Measurements from ENCODE around the gene HSPBP1. TPM values are rescaled to one million over a fixed set of nuclear protein-coding genes. Genes with fewer than 3 reads are reported as not detected.

Gene HSPBP1
- total RNA-seq, 1 donor from 2014 or later: 24.6 TPM

DNA sequence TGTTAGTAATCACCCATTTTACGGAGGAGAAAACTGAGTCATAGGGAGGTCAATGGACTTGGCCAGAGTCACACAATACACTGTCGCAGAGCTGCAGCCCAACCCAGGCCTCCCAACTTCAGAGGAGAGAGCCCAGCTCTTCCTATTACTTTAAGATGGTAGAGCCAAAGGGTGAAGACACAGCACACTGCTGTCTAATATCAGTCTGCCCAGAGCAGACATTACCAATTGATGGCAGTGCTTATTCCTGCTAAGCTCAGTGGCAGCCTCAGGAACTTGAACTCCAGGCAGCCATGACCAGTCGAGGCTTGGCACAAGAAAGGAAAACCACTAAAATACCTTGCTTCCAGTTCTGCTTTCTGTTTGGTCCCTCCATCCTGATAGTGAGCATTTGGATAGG, 26.8 kb upstream of the HSPBP1 start:
- intact Hi-C loops (cut with DNase I): loop anchor here (10.0 kb wide), 1 partner anchor 108 kb away; no protein-coding TSS in a partner anchor

DNA sequence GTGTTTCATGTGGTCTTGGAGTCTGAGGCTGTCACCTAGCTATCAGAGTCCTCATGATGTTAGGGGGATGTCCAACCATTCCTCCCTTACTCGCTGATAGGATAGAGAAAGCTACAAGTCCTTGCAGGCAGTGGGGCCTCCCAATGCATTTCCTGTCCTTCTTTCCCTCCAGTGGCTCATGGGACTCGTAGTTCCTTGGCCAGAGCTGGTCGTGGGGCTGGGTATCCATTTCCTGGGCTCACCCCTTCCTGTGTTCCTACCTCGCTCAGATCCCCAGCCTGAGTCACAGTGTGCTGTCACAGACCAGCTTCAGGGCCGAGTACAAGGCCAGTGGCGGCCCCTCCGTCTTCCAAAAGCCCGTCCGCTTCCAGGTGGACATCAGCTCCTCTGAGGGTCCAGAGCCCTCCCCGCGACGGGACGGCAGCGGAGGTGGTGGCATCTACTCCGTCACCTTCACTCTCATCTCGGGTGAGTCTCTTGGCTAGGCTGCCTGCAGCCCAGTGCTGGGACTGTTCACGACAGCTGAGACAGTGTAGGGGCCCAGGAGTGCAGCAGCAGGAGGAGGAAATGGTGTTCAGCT, 26.2 kb upstream of the HSPBP1 start:
- DNase-seq (ENCODE audit: low spot score): no peak
- intact Hi-C loops (cut with DNase I): loop anchor here (10.0 kb wide), 1 partner anchor 109 kb away; no protein-coding TSS in a partner anchor

More for the DNA sequence above, 26.8 kb upstream of the HSPBP1 start:
- DNase-seq (ENCODE audit: low spot score): no peak

- intact Hi-C loops (cut with DNase I): loop anchor here (10.0 kb wide), 1 partner anchor 109 kb away; no protein-coding TSS in a partner anchor
- DNase-seq (ENCODE audit: low spot score): no peak
Measured at GRCh38 chr19:55305491-55305890, 25.6 kb upstream of the HSPBP1 start.

- no peak for DNase-seq (ENCODE audit: low spot score)
- intact Hi-C loops (cut with DNase I): loop anchor here (10.0 kb wide), 1 partner anchor 110 kb away; no protein-coding TSS in a partner anchor
Measured at GRCh38 chr19:55304980-55305379, 25.1 kb upstream of the HSPBP1 start.

- intact Hi-C loops (cut with DNase I): loop anchor here (10.0 kb wide), 1 partner anchor 110 kb away; no protein-coding TSS in a partner anchor
- no peak for DNase-seq (ENCODE audit: low spot score)
Measured at GRCh38 chr19:55304279-55304978, 24.5 kb upstream of the HSPBP1 start.

DNA sequence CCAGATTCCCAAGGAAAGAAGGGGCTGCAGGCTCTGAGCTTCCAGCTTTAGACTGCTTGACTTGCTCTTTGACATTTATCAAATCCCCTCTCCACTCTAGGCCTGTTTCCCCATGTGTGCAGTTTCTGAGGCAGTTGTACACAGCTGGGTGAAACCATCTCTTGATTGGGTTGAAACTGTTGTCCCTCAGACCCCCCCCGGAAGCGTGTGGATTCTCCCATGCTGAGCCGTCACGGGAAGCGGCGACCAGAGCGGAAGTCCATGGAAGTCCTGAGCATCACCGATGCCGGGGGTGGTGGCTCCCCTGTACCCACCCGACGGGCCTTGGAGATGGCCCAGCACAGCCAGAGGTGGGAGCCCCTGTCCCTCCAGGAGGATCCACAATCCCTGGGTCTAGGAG, 23.6 kb upstream of the HSPBP1 start:
- no peak for DNase-seq (ENCODE audit: low spot score)
- intact Hi-C loops (cut with DNase I): loop anchor here (10.0 kb wide), 1 partner anchor 111 kb away; no protein-coding TSS in a partner anchor

GRCh38 chr19:55302318-55302703, 22.4 kb upstream of the HSPBP1 start:
- no peak for DNase-seq (ENCODE audit: low spot score)
- intact Hi-C loops (cut with DNase I): loop anchor here (10.0 kb wide), 1 partner anchor 112 kb away; no protein-coding TSS in a partner anchor

DNA sequence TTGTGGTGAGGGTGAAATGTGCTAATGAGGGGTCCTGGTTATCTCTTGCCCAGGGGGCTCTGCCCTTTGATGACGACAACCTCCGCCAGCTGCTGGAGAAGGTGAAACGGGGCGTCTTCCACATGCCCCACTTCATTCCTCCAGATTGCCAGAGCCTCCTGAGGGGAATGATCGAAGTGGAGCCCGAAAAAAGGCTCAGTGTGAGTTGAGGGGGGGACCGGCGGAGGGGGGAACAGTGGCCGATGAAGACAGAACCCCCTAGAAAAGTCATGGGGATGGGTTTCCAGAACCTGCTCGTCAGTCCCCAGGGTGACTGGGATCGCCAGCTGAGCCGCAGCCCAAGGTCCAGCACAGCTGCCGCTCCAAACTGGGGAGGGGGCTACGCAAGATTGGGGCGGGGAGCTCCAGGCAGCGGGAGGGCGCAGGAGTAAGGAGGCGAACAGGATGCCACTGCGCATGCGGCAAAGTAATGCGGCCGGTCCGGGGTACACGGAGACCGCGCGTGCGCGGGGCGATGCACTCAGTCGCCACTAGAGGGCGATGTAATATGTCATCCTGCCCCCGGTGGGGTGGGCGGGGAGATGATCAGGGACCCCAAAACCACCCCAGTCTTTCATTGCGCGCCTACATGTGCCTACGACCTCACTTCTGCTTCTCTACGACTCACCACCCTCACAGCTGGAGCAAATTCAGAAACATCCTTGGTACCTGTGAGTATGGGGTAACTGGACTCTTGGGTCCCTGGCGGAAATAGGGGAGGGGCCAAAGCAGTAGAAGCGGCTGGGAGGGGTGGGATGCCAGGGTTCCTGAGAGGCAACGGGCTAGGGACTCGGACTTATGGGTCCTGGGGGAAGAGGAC, 21.8 kb upstream of the HSPBP1 start:
- intact Hi-C loops (cut with DNase I): loop anchor here (2.0 to 10.0 kb wide), 2 partner anchors 83 to 113 kb away; partner anchors contain the start of genes RPL28 and TMEM238
- DNase-seq (ENCODE audit: low spot score): peak; percentile 94

GRCh38 chr19:55300886-55301458, 21.1 kb upstream of the HSPBP1 start:
- no peak for DNase-seq (ENCODE audit: low spot score)
- intact Hi-C loops (cut with DNase I): loop anchor here (2.0 to 10.0 kb wide), 2 partner anchors 84 to 114 kb away; partner anchors contain the start of genes RPL28 and TMEM238

DNA sequence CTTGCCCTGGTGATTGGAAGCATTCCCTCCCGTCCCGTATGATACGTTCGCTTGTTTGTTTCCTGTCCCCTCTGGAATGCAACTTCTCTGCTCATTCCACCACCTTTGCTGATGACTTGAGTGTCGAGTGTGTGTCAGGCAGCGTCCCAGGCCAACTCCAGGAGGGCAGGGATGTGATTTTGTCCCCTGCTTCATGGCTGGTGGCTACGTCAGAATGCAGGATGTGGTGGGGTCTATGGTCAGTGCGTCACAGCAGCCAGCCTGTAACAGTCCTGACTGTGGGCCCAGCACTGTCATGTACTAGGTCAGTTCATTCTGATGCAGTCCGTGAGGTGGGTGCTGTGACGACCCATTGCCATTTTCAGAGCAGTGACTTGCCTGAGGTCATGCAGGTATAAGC, 20.1 kb upstream of the HSPBP1 start:
- intact Hi-C loops (cut with DNase I): loop anchor here (2.0 to 10.0 kb wide), 2 partner anchors 85 to 115 kb away; partner anchors contain the start of genes RPL28 and TMEM238
- DNase-seq (ENCODE audit: low spot score): no peak

DNA sequence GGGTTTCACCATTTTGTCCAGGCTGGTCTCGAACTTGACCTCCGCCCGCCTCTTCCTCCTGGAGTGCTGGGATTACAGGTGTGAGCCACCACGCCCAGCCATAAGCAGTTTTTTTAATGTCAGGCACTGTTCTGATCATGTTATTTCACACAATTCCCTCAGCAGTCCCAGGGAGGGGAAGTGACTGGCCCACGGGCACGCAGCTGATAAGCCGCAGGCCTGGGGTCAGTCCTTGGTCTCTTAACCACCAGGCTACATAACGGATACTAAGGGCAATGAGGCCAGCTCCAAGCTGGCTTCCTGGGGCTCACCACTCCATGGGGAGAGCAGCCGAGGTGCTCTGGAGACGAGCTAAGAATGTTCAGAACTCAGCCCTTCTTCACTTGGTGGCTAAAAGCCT, 17.4 kb upstream of the HSPBP1 start:
- intact Hi-C loops (cut with DNase I): no loop called here
- DNase-seq (ENCODE audit: low spot score): no peak

GRCh38 chr19:55289117-55289796, 9.3 kb upstream of the HSPBP1 start:
- DNase-seq (ENCODE audit: low spot score): no peak
- intact Hi-C loops (cut with DNase I): no loop called here

DNA sequence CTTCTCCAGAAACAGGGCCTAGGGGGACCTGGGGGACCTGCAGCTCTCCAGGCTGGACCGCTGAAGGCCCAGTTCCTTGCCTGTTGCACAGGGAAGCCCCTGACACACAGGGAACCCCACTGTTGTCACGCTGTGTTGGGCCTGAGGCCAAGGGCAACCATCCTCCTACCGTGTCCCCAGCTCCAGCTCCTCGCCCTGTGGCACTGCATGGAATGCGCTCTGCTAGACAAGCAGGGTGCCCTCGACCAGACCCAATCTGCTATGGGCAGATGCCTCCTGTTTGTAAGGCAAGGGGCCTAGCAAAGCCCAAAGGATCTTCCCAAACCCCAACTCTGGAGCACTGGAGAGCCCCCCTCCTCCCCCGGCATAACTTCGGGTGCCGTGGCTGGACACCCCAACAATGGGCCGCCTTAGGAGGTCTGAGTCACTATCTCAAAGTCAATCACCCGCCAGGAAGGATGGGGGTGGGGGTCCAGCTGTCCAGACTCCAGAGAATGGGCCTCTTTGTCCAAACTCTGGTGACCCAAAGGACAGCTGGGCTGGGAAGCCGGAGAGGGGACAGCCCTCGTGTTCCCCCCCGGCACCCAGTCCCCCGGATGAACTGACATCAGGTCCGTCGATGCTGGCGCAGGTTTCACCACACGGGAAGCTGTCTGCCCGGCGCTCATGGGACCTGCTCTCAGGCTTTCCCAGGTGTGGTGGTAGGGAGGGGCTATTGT, 7.6 kb upstream of the HSPBP1 start:
- intact Hi-C loops (cut with DNase I): no loop called here
- no peak for DNase-seq (ENCODE audit: low spot score)

DNA sequence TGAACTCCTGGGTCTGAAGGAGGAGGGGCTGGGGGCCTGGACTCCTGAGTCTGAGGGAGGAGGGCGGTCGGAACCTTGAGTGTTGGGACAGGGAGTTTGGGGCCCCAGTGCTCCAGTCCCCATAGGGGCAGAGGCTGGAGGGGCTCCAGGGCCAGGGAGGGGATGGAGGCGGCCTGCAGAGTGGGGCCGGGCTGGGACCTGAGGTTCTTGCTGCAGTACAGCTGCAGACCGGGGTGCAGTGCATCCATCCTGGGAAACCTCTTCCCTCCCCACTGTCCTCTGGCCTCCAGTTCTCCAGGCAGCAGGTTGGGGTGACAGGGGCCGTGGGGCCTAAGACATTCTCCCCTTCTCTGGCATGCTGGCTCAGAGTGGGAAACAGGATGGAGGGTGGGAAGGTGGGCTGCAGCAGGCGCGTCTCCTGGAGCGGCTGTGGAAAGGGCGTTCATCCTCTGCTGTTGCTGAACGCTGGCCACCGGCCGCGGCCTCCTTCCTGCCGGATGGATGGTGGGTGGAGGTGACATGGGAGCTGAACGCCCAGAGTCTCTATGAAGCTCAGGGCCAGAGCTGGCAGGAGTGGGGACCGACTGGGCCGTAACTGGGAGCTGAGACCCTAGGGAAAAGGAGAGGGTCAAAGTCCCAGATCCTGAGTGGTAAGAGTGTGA, 5.5 kb upstream of the HSPBP1 start:
- intact Hi-C loops (cut with DNase I): no loop called here
- DNase-seq (ENCODE audit: low spot score): no peak

- intact Hi-C loops (cut with DNase I): no loop called here
- DNase-seq (ENCODE audit: low spot score): no peak
Measured at GRCh38 chr19:55284405-55285058, 4.6 kb upstream of the HSPBP1 start.

GRCh38 chr19:55283548-55284377, 3.9 kb upstream of the HSPBP1 start, which contains the start of gene BRSK1:
TSS of gene BRSK1 (plus strand) at chr19:55283997. CDS start at chr19:55284443, 446 bp downstream.
- no peak for DNase-seq (ENCODE audit: low spot score)
- intact Hi-C loops (cut with DNase I): no loop called here

Measured in cardiac septum (tissue), 1 donor.